Measurements from ENCODE around the gene ACTA1. TPM values are rescaled to one million over a fixed set of nuclear protein-coding genes. Genes with fewer than 3 reads are reported as not detected.

ACTA1 gene
- total and polyA plus RNA-seq, 10 of the 15 experiments (the other 5 are each of a cell fraction or from before 2014, with no cell fraction given), result 0.05 to 0.35 (median 0.12) TPM; not detected in 7

DNA sequence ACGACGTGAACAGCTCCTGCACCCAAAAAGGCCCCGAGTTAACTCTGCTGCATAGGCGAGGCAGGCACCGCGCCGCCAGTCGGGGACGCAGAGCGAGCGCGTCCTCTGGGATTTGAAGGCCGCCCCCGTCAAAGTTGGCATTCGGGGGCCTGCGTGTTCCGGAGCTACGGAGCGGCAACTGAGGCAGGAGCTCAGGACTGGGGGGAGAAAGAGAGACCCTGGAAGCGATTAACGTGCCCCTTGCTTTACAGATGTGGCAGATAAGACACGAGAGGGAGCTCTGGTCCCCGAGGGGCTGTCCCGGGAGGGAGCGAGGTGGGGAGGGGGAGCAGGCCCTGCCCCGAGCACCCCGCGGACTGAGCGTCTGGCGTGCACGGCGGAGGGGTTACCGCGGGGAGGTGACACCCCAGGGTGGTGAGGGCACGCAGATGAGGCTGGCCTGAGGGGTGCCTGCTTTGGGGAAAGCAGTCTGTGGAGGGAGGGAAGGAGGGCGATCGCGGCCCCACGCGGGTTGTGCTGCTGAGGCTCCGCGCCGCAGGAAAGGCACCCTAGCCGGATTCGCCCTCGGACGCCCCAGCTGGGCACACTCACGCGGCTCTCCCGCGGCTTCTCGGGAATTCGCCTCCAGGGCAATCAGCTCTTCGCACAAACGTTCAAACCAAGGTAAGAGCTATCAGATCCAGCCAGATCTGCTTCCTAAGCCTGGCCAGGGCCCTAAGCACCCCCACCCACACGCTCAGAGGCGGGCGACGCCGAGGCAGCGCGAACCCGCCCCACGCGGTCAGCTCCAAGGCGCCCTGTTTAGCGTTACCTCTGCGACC is 26.5 kb downstream of the ACTA1 start:
- intact Hi-C loops (cut with micrococcal nuclease; ENCODE audit: unreplicated experiment) (no loop called here), in situ Hi-C loops (cut with MboI) (no loop called here)
- 0 out of 2 replicates have a peak overlapping the region, but pooled peaks have one; percentile 9 for H3K4me2 ChIP-seq (ENCODE audit: control insufficient read depth, insufficient read depth)
- H3K9me3 ChIP-seq (replicated peaks; ENCODE audit: control insufficient read depth, insufficient read depth, low read length), result no peaks in the 10 kb centered on the region
- H4K20me1 ChIP-seq (ENCODE audit: control insufficient read depth, insufficient read depth), result no peaks in the 10 kb centered on the region
- RAD21 ChIA-PET (ENCODE audit: unreplicated experiment), result no interaction called here
- no peaks in the 10 kb centered on the region for H3K36me3 ChIP-seq (ENCODE audit: control insufficient read depth in 2 of 2, insufficient read depth in 2 of 2, low read length in 1 of 2)
- H2AFZ ChIP-seq (ENCODE audit: control insufficient read depth, low read depth, low read length), result no peak overlapping the region
- H3K4me3 ChIP-seq, result no peak overlapping the region
- peaks cover 14 to 19% of the 10 kb centered on the region in 2 experiments for H3K27me3 ChIP-seq (replicated peaks in 1 of 2; ENCODE audit: control insufficient read depth in 2 of 2, insufficient read depth in 2 of 2, low read length in 1 of 2)
- H3K79me2 ChIP-seq (ENCODE audit: control insufficient read depth, insufficient read depth, low read length), result no peaks in the 10 kb centered on the region
- DNase-seq (ENCODE audit: low read depth, low spot score) (no peak), FAIRE-seq (no peak), ATAC-seq (peak; percentile 23; the same call in 2 of the 3 replicates)
- 29% methylated on average over 63 of the region's 68 CpGs for WGBS (ENCODE audit: insufficient coverage, insufficient replicate concordance, low lambda C conversion rate, missing lambda C conversion rate)
- H3K4me1 ChIP-seq (ENCODE audit: control insufficient read depth, insufficient read depth, low read length), result no peaks in the 10 kb centered on the region
- POLR2A ChIA-PET, result no interaction called here
- no peak overlapping the region for H3K9ac ChIP-seq (ENCODE audit: control insufficient read depth, insufficient read depth, low read length)
- TF ChIP-seq ETV6 (conservative IDR thresholded peaks at IDR 0.05 in 1 of 2, IDR thresholded peaks at IDR 0.05 in 1 of 2; ENCODE audit: borderline replicate concordance in 1 of 2, low read depth in 1 of 2) (no peak), SMAD5 (IDR thresholded peaks at IDR 0.05; ENCODE audit: low read depth) (no peak), POU2F2 (IDR thresholded peaks at IDR 0.05; ENCODE audit: borderline replicate concordance, low read depth, low read length) (no peak), FOXM1 (IDR thresholded peaks at IDR 0.05; ENCODE audit: low read depth, low read length) (no peak), KLF5 (IDR thresholded peaks at IDR 0.05; ENCODE audit: partially characterized antibody) (no peak), EZH2 (IDR thresholded peaks at IDR 0.05; ENCODE audit: borderline replicate concordance, control insufficient read depth, low read depth, low read length) (no peak)
- no TSS peak for BruUV-seq (replicated peaks)
- no peak overlapping the region for H3K27ac ChIP-seq (ENCODE audit: control insufficient read depth, insufficient read depth)
- SMC1A ChIA-PET (ENCODE audit: uncharacterized antibody, unreplicated experiment), result no interaction called here
- CTCF ChIA-PET, result interaction anchor here (0.6 to 1.7 kb wide), 3 partner anchors 10 to 177 kb away, joined by 3 read pairs; no protein-coding TSS in a partner anchor

DNA sequence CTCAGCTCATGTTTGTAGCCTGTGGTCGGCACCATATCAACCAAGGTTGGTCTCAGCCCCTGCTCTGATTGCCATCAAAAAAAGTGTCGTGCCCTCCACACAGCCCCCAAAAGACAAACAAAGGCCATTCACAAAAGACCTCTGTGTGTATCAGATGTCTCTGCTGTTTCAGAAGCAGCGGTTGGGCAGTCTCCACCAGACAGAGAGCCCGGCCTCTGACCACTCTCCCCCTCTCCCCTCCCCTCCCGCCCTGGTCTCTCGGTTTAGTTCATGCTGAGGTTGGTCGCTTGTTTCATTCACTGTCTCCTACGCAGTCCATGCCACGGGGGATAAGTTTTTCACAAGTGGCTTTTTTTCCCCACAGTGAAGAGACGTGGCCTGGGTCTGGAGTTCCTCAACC is 27.1 kb downstream of the ACTA1 start:
- no peaks in the 10 kb centered on the region for H4K20me1 ChIP-seq (ENCODE audit: control insufficient read depth, insufficient read depth)
- no peaks in the 10 kb centered on the region for H3K4me1 ChIP-seq (ENCODE audit: control insufficient read depth, insufficient read depth, low read length)
- ChIA-PET POLR2A (no interaction called here), RAD21 (ENCODE audit: unreplicated experiment) (no interaction called here), CTCF (interaction anchor here (0.6 to 1.7 kb wide), 3 partner anchors 9 to 177 kb away, joined by 3 read pairs; no protein-coding TSS in a partner anchor), SMC1A (ENCODE audit: uncharacterized antibody, unreplicated experiment) (no interaction called here)
- ATAC-seq, result peak; percentile 52
- no peak overlapping the region for H3K4me3 ChIP-seq
- H3K27ac ChIP-seq (ENCODE audit: control insufficient read depth, insufficient read depth), result no peak overlapping the region
- intact Hi-C loops (cut with micrococcal nuclease; ENCODE audit: unreplicated experiment), result no loop called here
- no peaks in the 10 kb centered on the region for H3K36me3 ChIP-seq (ENCODE audit: control insufficient read depth in 2 of 2, insufficient read depth in 2 of 2, low read length in 1 of 2)
- H3K27me3 ChIP-seq (replicated peaks in 1 of 2; ENCODE audit: control insufficient read depth in 2 of 2, insufficient read depth in 2 of 2, low read length in 1 of 2), result peaks cover 13 to 22% of the 10 kb centered on the region in 2 experiments
- H2AFZ ChIP-seq (ENCODE audit: control insufficient read depth, low read depth, low read length), result no peak overlapping the region
- H3K9ac ChIP-seq (ENCODE audit: control insufficient read depth, insufficient read depth, low read length), result no peak overlapping the region
- no peak overlapping the region for H3K4me2 ChIP-seq (ENCODE audit: control insufficient read depth, insufficient read depth)
- no peak for DNase-seq (ENCODE audit: low read depth, low spot score)
- no peaks in the 10 kb centered on the region for H3K79me2 ChIP-seq (ENCODE audit: control insufficient read depth, insufficient read depth, low read length)
- H3K9me3 ChIP-seq (replicated peaks; ENCODE audit: control insufficient read depth, insufficient read depth, low read length), result no peaks in the 10 kb centered on the region
- in situ Hi-C loops (cut with MboI), result no loop called here
- 16% methylated on average over 10 of the region's 10 CpGs for WGBS (ENCODE audit: insufficient coverage, insufficient replicate concordance, low lambda C conversion rate, missing lambda C conversion rate)
- FAIRE-seq, result no peak
- no TSS peak for BruUV-seq (replicated peaks)
- TF ChIP-seq, protein P1, sequence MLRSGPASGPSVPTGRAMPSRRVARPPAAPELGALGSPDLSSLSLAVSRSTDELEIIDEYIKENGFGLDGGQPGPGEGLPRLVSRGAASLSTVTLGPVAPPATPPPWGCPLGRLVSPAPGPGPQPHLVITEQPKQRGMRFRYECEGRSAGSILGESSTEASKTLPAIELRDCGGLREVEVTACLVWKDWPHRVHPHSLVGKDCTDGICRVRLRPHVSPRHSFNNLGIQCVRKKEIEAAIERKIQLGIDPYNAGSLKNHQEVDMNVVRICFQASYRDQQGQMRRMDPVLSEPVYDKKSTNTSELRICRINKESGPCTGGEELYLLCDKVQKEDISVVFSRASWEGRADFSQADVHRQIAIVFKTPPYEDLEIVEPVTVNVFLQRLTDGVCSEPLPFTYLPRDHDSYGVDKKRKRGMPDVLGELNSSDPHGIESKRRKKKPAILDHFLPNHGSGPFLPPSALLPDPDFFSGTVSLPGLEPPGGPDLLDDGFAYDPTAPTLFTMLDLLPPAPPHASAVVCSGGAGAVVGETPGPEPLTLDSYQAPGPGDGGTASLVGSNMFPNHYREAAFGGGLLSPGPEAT (IDR thresholded peaks at IDR 0.05; ENCODE audit: low read depth), result no peak
- TF ChIP-seq, protein P2, sequence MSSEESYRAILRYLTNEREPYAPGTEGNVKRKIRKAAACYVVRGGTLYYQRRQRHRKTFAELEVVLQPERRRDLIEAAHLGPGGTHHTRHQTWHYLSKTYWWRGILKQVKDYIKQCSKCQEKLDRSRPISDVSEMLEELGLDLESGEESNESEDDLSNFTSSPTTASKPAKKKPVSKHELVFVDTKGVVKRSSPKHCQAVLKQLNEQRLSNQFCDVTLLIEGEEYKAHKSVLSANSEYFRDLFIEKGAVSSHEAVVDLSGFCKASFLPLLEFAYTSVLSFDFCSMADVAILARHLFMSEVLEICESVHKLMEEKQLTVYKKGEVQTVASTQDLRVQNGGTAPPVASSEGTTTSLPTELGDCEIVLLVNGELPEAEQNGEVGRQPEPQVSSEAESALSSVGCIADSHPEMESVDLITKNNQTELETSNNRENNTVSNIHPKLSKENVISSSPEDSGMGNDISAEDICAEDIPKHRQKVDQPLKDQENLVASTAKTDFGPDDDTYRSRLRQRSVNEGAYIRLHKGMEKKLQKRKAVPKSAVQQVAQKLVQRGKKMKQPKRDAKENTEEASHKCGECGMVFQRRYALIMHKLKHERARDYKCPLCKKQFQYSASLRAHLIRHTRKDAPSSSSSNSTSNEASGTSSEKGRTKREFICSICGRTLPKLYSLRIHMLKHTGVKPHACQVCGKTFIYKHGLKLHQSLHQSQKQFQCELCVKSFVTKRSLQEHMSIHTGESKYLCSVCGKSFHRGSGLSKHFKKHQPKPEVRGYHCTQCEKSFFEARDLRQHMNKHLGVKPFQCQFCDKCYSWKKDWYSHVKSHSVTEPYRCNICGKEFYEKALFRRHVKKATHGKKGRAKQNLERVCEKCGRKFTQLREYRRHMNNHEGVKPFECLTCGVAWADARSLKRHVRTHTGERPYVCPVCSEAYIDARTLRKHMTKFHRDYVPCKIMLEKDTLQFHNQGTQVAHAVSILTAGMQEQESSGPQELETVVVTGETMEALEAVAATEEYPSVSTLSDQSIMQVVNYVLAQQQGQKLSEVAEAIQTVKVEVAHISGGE (CRISPR knock-in tag; IDR thresholded peaks at IDR 0.05), result no peak
- TF ChIP-seq STAT1 (conservative IDR thresholded peaks at IDR 0.05) (no peak), GABPA (IDR thresholded peaks at IDR 0.05; ENCODE audit: low read depth) (no peak), WRNIP1 (IDR thresholded peaks at IDR 0.05; ENCODE audit: borderline replicate concordance, low read depth, low read length) (no peak)

Measured in GM12878 (cell line).